ENCODE data around the gene PPP1R14D. TPM values are rescaled to one million over a fixed set of nuclear protein-coding genes. Genes with fewer than 3 reads are reported as not detected.

The PPP1R14D gene
- total and polyA plus RNA-seq, 2 of the 8 experiments (the other 6 are each of a cell fraction or from before 2014, with no cell fraction given): not detected

GRCh38 chr15:40771242-40771641 is 57.3 kb downstream of the PPP1R14D start:
- Histone ChIP-seq H4K91ac (replicated peaks; ENCODE audit: insufficient read length, low read length) (no peak overlapping the region), H3K18ac (ENCODE audit: extremely low read depth, low read length) (no peak overlapping the region), H3K79me1 (ENCODE audit: low read depth, low read length) (no peaks in the 10 kb centered on the region; the same call in 1 of the 2 replicates), H3K56ac (replicated peaks; ENCODE audit: insufficient read length, low read depth, low read length) (no peak overlapping the region), H3K79me2 (ENCODE audit: control insufficient read depth in 1 of 2, insufficient read depth in 2 of 2, low read length in 2 of 2) (no peaks in the 10 kb centered on the region), H2AK5ac (ENCODE audit: low read depth, low read length) (no peak overlapping the region), H2BK5ac (ENCODE audit: low read depth, low read length) (no peak overlapping the region), H4K5ac (ENCODE audit: insufficient read length, low read depth, low read length) (no peak overlapping the region), H3K14ac (ENCODE audit: insufficient read length) (no peak overlapping the region), H3K36me3 (ENCODE audit: control insufficient read depth in 2 of 4, insufficient read depth in 4 of 4, low read length in 3 of 4) (peaks cover 0 to 14% (median 3%) of the 10 kb centered on the region in 4 experiments; a peak in 2 of 8 replicates), H2BK20ac (ENCODE audit: low read length) (no peak overlapping the region), H3K27ac (ENCODE audit: low read depth, low read length) (no peak overlapping the region), H3K23ac (ENCODE audit: insufficient read length) (no peak overlapping the region), H3K4ac (replicated peaks; ENCODE audit: insufficient read length, low read depth, low read length) (no peak overlapping the region), H3K4me2 (ENCODE audit: insufficient read depth in 1 of 2, low read depth in 2 of 2, low read length in 2 of 2) (no peak overlapping the region), H3K9me3 (ENCODE audit: insufficient read depth in 2 of 2, low read depth in 1 of 2, low read length in 1 of 2) (no peaks in the 10 kb centered on the region), H2BK15ac (ENCODE audit: low read length) (no peak overlapping the region), H3K4me3 (ENCODE audit: extremely low read depth in 1 of 4, insufficient read depth in 2 of 4, low read depth in 3 of 4, low read length in 4 of 4) (no peak overlapping the region), H2BK12ac (ENCODE audit: low read depth, low read length) (no peak overlapping the region), H4K20me1 (replicated peaks in 1 of 2; ENCODE audit: control insufficient read depth in 1 of 2, insufficient read depth in 2 of 2, low read length in 2 of 2) (peaks cover 0 to 3% of the 10 kb centered on the region in 2 experiments), H3K27me3 (replicated peaks in 1 of 4; ENCODE audit: control insufficient read depth in 3 of 4, extremely low read depth in 1 of 4, insufficient read depth in 3 of 4, low read length in 3 of 4) (no peaks in the 10 kb centered on the region), H3K9ac (replicated peaks in 1 of 4; ENCODE audit: extremely low read depth in 1 of 4, low read depth in 3 of 4, low read length in 3 of 4) (no peak overlapping the region), H4K8ac (ENCODE audit: extremely low read depth, insufficient read depth, low read length) (no peak overlapping the region), H3K4me1 (replicated peaks in 1 of 4; ENCODE audit: control insufficient read depth in 3 of 4, insufficient read depth in 4 of 4, low read length in 3 of 4) (peaks cover 0 to 12% (median 8%) of the 10 kb centered on the region in 4 experiments; a peak in 6 of 7 replicates), H2BK120ac (replicated peaks; ENCODE audit: low read depth, low read length) (no peak overlapping the region), H3K23me2 (ENCODE audit: low read depth, low read length) (no peaks in the 10 kb centered on the region), H2AFZ (ENCODE audit: low read length) (no peak overlapping the region)
- no peak for DNase-seq (ENCODE audit: low read depth in 1 of 2, low spot score in 2 of 2)
- POLR2A ChIA-PET (ENCODE audit: partially characterized antibody): interaction anchor here (1.5 to 3.0 kb wide), 4 partner anchors 8 to 321 kb away, joined by 3 to 11 read pairs (median 8); partner anchors contain the start of gene GCHFR
- 82% methylated on average over 5 of the region's 5 CpGs; no CpG with 5 or more reads in 1 of the 2 experiments for WGBS, 2 experiments (ENCODE audit: extremely low coverage in 1 of 2, insufficient coverage in 1 of 2, insufficient read length in 1 of 2, insufficient replicate concordance in 2 of 2, low coverage in 1 of 2, low lambda C conversion rate in 2 of 2, missing lambda C conversion rate in 1 of 2)
- CTCF ChIA-PET (ENCODE audit: partially characterized antibody): interaction anchor here (0.6 to 15.3 kb wide), 6 partner anchors 12 to 251 kb away, joined by 3 to 184 read pairs (median 5); partner anchors contain the start of gene VPS18
- FAIRE-seq: no peak
- TF ChIP-seq HDAC2 (IDR thresholded peaks at IDR 0.05; ENCODE audit: borderline replicate concordance in 1 of 2, low read depth in 2 of 2, low read length in 2 of 2): no peak
- no peak for TF ChIP-seq USF2 (IDR thresholded peaks at IDR 0.05; ENCODE audit: low read length)
- TF ChIP-seq SP1 (IDR thresholded peaks at IDR 0.05; ENCODE audit: low read depth, low read length): no peak
- no peak for TF ChIP-seq EP300 (IDR thresholded peaks at IDR 0.05; ENCODE audit: borderline replicate concordance in 1 of 2, low read depth in 2 of 2, low read length in 2 of 2)
- no peak for TF ChIP-seq SP2 (IDR thresholded peaks at IDR 0.05; ENCODE audit: low read length)
- TF ChIP-seq RNF2 (IDR thresholded peaks at IDR 0.05; ENCODE audit: borderline replicate concordance, low read depth, low read length, missing control alignments, poor library complexity, severe bottlenecking): no peak
- no peak for TF ChIP-seq JUND (IDR thresholded peaks at IDR 0.05; ENCODE audit: low read length)
- no peak for TF ChIP-seq KDM1A (IDR thresholded peaks at IDR 0.05; ENCODE audit: borderline replicate concordance, low read length)
- TF ChIP-seq BCL11A (IDR thresholded peaks at IDR 0.05; ENCODE audit: low read depth in 2 of 2, low read length in 2 of 2): no peak
- TF ChIP-seq CREB1 (IDR thresholded peaks at IDR 0.05): no peak
- TF ChIP-seq MAFK (IDR thresholded peaks at IDR 0.05; ENCODE audit: low read depth, low read length): no peak
- TF ChIP-seq EGR1 (IDR thresholded peaks at IDR 0.05; ENCODE audit: borderline replicate concordance, low read depth, low read length): no peak
